22Rv1 (cell line): Measurements from ENCODE around the gene RARA.

Experiments
- ZFX ChIP-seq: fragments of 450-650 bp; IDR thresholded peaks from 2 replicates; pipeline ENCODE4 v1.6.1; 2017; ENCODE audit warnings: antibody characterized with exemption, borderline replicate concordance
- TF ChIP-seq, protein P1 (sequence below): fragments of 450-650 bp; IDR thresholded peaks from 2 replicates; pipeline ENCODE4 v1.5.1; 2017; ENCODE audit warnings: mild to moderate bottlenecking

DNA sequence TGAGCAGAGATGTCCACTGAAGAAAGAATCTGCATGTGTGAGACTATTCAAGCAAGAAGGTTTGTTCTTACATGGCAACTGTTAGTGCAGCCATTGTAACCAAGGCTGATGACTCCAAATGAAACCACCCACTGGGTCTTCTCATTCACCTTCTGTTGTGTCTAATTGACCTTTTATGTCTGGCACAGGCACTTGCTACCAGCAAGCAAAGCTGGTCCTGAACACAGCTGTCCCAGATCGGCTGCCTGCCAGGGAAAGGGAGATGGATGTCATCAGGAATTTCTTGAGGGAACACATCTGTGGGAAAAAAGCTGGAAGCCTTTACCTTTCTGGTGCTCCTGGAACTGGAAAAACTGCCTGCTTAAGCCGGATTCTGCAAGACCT, 17.7 kb upstream of the RARA start:
- TF ChIP-seq, protein P1, sequence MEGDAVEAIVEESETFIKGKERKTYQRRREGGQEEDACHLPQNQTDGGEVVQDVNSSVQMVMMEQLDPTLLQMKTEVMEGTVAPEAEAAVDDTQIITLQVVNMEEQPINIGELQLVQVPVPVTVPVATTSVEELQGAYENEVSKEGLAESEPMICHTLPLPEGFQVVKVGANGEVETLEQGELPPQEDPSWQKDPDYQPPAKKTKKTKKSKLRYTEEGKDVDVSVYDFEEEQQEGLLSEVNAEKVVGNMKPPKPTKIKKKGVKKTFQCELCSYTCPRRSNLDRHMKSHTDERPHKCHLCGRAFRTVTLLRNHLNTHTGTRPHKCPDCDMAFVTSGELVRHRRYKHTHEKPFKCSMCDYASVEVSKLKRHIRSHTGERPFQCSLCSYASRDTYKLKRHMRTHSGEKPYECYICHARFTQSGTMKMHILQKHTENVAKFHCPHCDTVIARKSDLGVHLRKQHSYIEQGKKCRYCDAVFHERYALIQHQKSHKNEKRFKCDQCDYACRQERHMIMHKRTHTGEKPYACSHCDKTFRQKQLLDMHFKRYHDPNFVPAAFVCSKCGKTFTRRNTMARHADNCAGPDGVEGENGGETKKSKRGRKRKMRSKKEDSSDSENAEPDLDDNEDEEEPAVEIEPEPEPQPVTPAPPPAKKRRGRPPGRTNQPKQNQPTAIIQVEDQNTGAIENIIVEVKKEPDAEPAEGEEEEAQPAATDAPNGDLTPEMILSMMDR = no peak
- no peak for TF ChIP-seq ZFX
